GM23338 (cell line): ENCODE results near the gene LGALS16. TPM values are rescaled to one million over a fixed set of nuclear protein-coding genes. Genes with fewer than 3 reads are reported as not detected.

ENCODE experiments used
- ATAC-seq: fragments of 200-7000 bp; cut with Tn5 transposase; 3 replicates; pipeline ENCODE4 v1.9.1; 2020
- DNase-seq: peaks from one replicate; pipeline ENCODE4 v3.0.0-alpha.2; 2015; ENCODE audit warnings: low spot score
- H2AFZ ChIP-seq: fragments of 200-600 bp; sonication (generic); 2 replicates; pipeline ENCODE4 v1.8.0; 2016; ENCODE audit warnings: antibody characterized with exemption, mild to moderate bottlenecking, moderate library complexity
- H3F3A ChIP-seq: fragments of 200-600 bp; sonication (generic); replicated peaks from 2 replicates; pipeline ENCODE4 v1.8.0; 2017; ENCODE audit warnings: antibody characterized with exemption, mixed run types, low read depth
- H3K27ac ChIP-seq: fragments of 200-600 bp; sonication (generic); 2 replicates; pipeline ENCODE4 v1.6.1; 2016; ENCODE audit warnings: low read depth
- H3K27me3 ChIP-seq: fragments of 200-600 bp; sonication (generic); 2 replicates; pipeline ENCODE4 v1.8.0; 2016; ENCODE audit warnings: mild to moderate bottlenecking, mixed run types, moderate library complexity; ENCODE audit not compliant: insufficient read depth
- H3K36me3 ChIP-seq: fragments of 200-600 bp; sonication (generic); 2 replicates; pipeline ENCODE4 v1.8.0; 2016; ENCODE audit warnings: mild to moderate bottlenecking; ENCODE audit not compliant: insufficient read depth
- H3K4me1 ChIP-seq: fragments of 200-600 bp; sonication (generic); 2 replicates; pipeline ENCODE4 v1.8.0; 2016; ENCODE audit warnings: mild to moderate bottlenecking, moderate library complexity; ENCODE audit not compliant: insufficient read depth
- H3K4me2 ChIP-seq: fragments of 200-600 bp; sonication (generic); 2 replicates; pipeline ENCODE4 v1.7.1; 2017; ENCODE audit warnings: mixed run types
- H3K4me3 ChIP-seq: fragments of 200-600 bp; sonication (generic); 2 replicates; pipeline ENCODE4 v1.6.1; 2016; ENCODE audit warnings: mixed run types
- H3K79me2 ChIP-seq: fragments of 200-600 bp; sonication (generic); replicated peaks from 2 replicates; pipeline ENCODE4 v1.8.0; 2017; ENCODE audit warnings: mild to moderate bottlenecking; ENCODE audit not compliant: insufficient read depth
- H3K9me2 ChIP-seq: fragments of 200-600 bp; sonication (generic); 2 replicates; pipeline ENCODE4 v1.8.0; 2017; ENCODE audit not compliant: insufficient read depth
- H4K20me1 ChIP-seq: fragments of 200-600 bp; sonication (generic); replicated peaks from 2 replicates; pipeline ENCODE4 v1.8.0; 2017; ENCODE audit warnings: mild to moderate bottlenecking; ENCODE audit not compliant: insufficient read depth
- H3K27ac Mint-ChIP-seq: 2 replicates; pipeline ENCODE4 v1.8.0; 2020; ENCODE audit warnings: inconsistent platforms, mild to moderate bottlenecking, moderate library complexity, mixed read lengths
- H3K27me3 Mint-ChIP-seq: 3 replicates; pipeline ENCODE4 v1.8.0; 2022; ENCODE audit warnings: low read depth, mild to moderate bottlenecking, moderate library complexity, mixed read lengths, inconsistent platforms; ENCODE audit not compliant: insufficient read depth, poor library complexity
- H3K36me3 Mint-ChIP-seq: 3 replicates; pipeline ENCODE4 v1.8.0; 2021; ENCODE audit warnings: low read depth, mild to moderate bottlenecking, inconsistent platforms, moderate library complexity, mixed read lengths
- H3K4me1 Mint-ChIP-seq: 3 replicates; pipeline ENCODE4 v1.8.0; 2020; ENCODE audit warnings: mild to moderate bottlenecking, inconsistent platforms, mixed read lengths
- H3K4me3 Mint-ChIP-seq: 3 replicates; pipeline ENCODE4 v1.8.0; 2021; ENCODE audit warnings: moderate library complexity, mild to moderate bottlenecking, inconsistent platforms, mixed read lengths
- H3K9me3 Mint-ChIP-seq: 3 replicates; pipeline ENCODE4 v1.8.0; 2020; ENCODE audit warnings: moderate library complexity, mild to moderate bottlenecking, inconsistent platforms, mixed read lengths
- CREB1 ChIP-seq: fragments of 250-450 bp; sonication (Bioruptor Pico); IDR thresholded peaks from 2 replicates; pipeline ENCODE4 v1.5.0; 2020; ENCODE audit warnings: low read depth, mild to moderate bottlenecking, moderate library complexity
- EZH2 ChIP-seq: fragments of 200-600 bp; sonication (generic); IDR thresholded peaks from one replicate; pipeline ENCODE4 v1.8.0; 2017; ENCODE audit warnings: antibody characterized with exemption, mild to moderate bottlenecking, low read depth; ENCODE audit not compliant: unreplicated experiment
- EZH2phosphoT487 ChIP-seq: fragments of 200-600 bp; sonication (generic); IDR thresholded peaks from one replicate; pipeline ENCODE4 v1.8.1; 2018; ENCODE audit warnings: antibody characterized with exemption; ENCODE audit not compliant: unreplicated experiment
- JUNB ChIP-seq: IDR thresholded peaks from one replicate; pipeline ENCODE4 v1.6.1; 2016; ENCODE audit warnings: antibody characterized with exemption; ENCODE audit not compliant: unreplicated experiment
- NANOG ChIP-seq: IDR thresholded peaks from 2 replicates; pipeline ENCODE4 v1.6.1; 2016; ENCODE audit warnings: antibody characterized with exemption, borderline replicate concordance
- POLR2AphosphoS5 ChIP-seq: IDR thresholded peaks from 2 replicates; pipeline ENCODE4 v1.6.1; 2016; ENCODE audit warnings: antibody characterized with exemption, low read depth
- STAT1 ChIP-seq: IDR thresholded peaks from one replicate; pipeline ENCODE4 v1.6.1; 2016; ENCODE audit warnings: antibody characterized with exemption; ENCODE audit not compliant: unreplicated experiment
- ZNF114 ChIP-seq: fragments of 250-450 bp; sonication (Bioruptor Pico); IDR thresholded peaks from 2 replicates; pipeline ENCODE4 v1.5.0; 2020; ENCODE audit warnings: mild to moderate bottlenecking, moderate library complexity
- ZNF331 ChIP-seq: fragments of 250-450 bp; sonication (Bioruptor Pico); IDR thresholded peaks from 2 replicates; pipeline ENCODE4 v1.5.0; 2020; ENCODE audit warnings: low read depth, mild to moderate bottlenecking, moderate library complexity
- polyA plus RNA-seq: library from polyadenylated mRNA; unstranded; fragments of >200 nt; fragmentation: Nextera tagmentation; extraction: Ambion mirVana; gene quantifications from 2 replicates; pipeline ENCODE4 v1.2.1, GENCODE V29; 2016
- total RNA-seq: library from RNA; depleted of rRNA; stranded (reverse); fragments of >200 nt; shearing (Covaris generic); gene quantifications from 2 replicates; pipeline ENCODE4 v1.2.3, GENCODE V29; 2014
- TF ChIP-seq, protein P1 (sequence below): IDR thresholded peaks from 2 replicates; pipeline ENCODE4 v1.6.1; 2016; ENCODE audit warnings: antibody characterized with exemption
- TF ChIP-seq, protein P2 (sequence below): IDR thresholded peaks from one replicate; pipeline ENCODE4 v1.6.1; 2018; ENCODE audit warnings: antibody characterized with exemption; ENCODE audit not compliant: unreplicated experiment
- TF ChIP-seq, protein P3 (sequence below): fragments of 250-450 bp; sonication (Bioruptor Pico); IDR thresholded peaks from 2 replicates; pipeline ENCODE4 v1.5.0; 2020; ENCODE audit warnings: mild to moderate bottlenecking, moderate library complexity
- TF ChIP-seq, protein P4 (sequence below), 2 experiments: fragments of 200-600 bp in 1 of 2; sonication (generic) in 1 of 2; conservative IDR thresholded peaks; 2 replicates each; pipeline versions ENCODE4 v1.5.1 to v1.6.1; 2016 to 2017; ENCODE audit warnings: antibody characterized with exemption in 2 of 2, low read depth in 2 of 2, mild to moderate bottlenecking in 2 of 2, moderate library complexity in 1 of 2

Gene LGALS16
- total and polyA plus RNA-seq, 2 experiments from 2014 or later, result not detected

DNA sequence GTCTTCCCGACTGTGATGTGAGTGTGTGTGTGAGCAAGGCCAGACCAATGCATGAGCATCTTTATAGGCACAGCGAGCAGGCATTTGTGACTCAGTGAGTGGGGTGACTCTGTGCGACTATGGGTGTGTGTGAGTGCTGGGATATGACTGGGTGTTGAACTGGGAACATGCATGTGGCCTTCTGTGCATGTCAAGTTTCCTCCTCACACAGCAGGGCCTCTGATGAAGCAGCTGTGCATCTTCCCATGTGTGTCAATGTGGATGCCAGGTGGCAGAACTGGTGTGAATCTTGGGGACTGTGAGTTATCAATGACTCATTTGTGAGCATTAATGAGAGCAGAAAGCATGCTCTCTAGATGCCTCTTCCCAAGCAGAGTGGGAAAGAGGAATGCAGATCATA is 36.5 kb downstream of the LGALS16 start:
- no peak overlapping the region for H3K4me2 ChIP-seq
- no peak overlapping the region for H2AFZ ChIP-seq
- Mint-ChIP-seq H3K4me3 (no peak overlapping the region), H3K36me3 (no peaks in the 10 kb centered on the region), H3K4me1 (peaks cover 3% of the 10 kb centered on the region; the same call in 1 of the 3 replicates), H3K27ac (no peak overlapping the region), H3K27me3 (no peaks in the 10 kb centered on the region), H3K9me3 (no peaks in the 10 kb centered on the region)
- no peaks in the 10 kb centered on the region for H3K4me1 ChIP-seq
- no peaks in the 10 kb centered on the region for H3K9me2 ChIP-seq
- no peaks in the 10 kb centered on the region for H3K36me3 ChIP-seq
- no peaks in the 10 kb centered on the region for H3K27me3 ChIP-seq
- no peaks in the 10 kb centered on the region for H3K79me2 ChIP-seq
- no peak overlapping the region for H3K4me3 ChIP-seq
- no peaks in the 10 kb centered on the region for H4K20me1 ChIP-seq
- H3K27ac ChIP-seq, result no peak overlapping the region
- DNase-seq (no peak), ATAC-seq (no peak)
- TF ChIP-seq JUNB, result no peak
- no peak for TF ChIP-seq EZH2phosphoT487
- TF ChIP-seq, protein P1, sequence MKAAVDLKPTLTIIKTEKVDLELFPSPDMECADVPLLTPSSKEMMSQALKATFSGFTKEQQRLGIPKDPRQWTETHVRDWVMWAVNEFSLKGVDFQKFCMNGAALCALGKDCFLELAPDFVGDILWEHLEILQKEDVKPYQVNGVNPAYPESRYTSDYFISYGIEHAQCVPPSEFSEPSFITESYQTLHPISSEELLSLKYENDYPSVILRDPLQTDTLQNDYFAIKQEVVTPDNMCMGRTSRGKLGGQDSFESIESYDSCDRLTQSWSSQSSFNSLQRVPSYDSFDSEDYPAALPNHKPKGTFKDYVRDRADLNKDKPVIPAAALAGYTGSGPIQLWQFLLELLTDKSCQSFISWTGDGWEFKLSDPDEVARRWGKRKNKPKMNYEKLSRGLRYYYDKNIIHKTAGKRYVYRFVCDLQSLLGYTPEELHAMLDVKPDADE, result no peak
- TF ChIP-seq ZNF114 (CRISPR knock-in tag), result no peak
- TF ChIP-seq POLR2AphosphoS5, result no peak
- TF ChIP-seq, protein P2, sequence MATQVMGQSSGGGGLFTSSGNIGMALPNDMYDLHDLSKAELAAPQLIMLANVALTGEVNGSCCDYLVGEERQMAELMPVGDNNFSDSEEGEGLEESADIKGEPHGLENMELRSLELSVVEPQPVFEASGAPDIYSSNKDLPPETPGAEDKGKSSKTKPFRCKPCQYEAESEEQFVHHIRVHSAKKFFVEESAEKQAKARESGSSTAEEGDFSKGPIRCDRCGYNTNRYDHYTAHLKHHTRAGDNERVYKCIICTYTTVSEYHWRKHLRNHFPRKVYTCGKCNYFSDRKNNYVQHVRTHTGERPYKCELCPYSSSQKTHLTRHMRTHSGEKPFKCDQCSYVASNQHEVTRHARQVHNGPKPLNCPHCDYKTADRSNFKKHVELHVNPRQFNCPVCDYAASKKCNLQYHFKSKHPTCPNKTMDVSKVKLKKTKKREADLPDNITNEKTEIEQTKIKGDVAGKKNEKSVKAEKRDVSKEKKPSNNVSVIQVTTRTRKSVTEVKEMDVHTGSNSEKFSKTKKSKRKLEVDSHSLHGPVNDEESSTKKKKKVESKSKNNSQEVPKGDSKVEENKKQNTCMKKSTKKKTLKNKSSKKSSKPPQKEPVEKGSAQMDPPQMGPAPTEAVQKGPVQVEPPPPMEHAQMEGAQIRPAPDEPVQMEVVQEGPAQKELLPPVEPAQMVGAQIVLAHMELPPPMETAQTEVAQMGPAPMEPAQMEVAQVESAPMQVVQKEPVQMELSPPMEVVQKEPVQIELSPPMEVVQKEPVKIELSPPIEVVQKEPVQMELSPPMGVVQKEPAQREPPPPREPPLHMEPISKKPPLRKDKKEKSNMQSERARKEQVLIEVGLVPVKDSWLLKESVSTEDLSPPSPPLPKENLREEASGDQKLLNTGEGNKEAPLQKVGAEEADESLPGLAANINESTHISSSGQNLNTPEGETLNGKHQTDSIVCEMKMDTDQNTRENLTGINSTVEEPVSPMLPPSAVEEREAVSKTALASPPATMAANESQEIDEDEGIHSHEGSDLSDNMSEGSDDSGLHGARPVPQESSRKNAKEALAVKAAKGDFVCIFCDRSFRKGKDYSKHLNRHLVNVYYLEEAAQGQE, result no peak
- no peak for TF ChIP-seq NANOG
- TF ChIP-seq, protein P3, sequence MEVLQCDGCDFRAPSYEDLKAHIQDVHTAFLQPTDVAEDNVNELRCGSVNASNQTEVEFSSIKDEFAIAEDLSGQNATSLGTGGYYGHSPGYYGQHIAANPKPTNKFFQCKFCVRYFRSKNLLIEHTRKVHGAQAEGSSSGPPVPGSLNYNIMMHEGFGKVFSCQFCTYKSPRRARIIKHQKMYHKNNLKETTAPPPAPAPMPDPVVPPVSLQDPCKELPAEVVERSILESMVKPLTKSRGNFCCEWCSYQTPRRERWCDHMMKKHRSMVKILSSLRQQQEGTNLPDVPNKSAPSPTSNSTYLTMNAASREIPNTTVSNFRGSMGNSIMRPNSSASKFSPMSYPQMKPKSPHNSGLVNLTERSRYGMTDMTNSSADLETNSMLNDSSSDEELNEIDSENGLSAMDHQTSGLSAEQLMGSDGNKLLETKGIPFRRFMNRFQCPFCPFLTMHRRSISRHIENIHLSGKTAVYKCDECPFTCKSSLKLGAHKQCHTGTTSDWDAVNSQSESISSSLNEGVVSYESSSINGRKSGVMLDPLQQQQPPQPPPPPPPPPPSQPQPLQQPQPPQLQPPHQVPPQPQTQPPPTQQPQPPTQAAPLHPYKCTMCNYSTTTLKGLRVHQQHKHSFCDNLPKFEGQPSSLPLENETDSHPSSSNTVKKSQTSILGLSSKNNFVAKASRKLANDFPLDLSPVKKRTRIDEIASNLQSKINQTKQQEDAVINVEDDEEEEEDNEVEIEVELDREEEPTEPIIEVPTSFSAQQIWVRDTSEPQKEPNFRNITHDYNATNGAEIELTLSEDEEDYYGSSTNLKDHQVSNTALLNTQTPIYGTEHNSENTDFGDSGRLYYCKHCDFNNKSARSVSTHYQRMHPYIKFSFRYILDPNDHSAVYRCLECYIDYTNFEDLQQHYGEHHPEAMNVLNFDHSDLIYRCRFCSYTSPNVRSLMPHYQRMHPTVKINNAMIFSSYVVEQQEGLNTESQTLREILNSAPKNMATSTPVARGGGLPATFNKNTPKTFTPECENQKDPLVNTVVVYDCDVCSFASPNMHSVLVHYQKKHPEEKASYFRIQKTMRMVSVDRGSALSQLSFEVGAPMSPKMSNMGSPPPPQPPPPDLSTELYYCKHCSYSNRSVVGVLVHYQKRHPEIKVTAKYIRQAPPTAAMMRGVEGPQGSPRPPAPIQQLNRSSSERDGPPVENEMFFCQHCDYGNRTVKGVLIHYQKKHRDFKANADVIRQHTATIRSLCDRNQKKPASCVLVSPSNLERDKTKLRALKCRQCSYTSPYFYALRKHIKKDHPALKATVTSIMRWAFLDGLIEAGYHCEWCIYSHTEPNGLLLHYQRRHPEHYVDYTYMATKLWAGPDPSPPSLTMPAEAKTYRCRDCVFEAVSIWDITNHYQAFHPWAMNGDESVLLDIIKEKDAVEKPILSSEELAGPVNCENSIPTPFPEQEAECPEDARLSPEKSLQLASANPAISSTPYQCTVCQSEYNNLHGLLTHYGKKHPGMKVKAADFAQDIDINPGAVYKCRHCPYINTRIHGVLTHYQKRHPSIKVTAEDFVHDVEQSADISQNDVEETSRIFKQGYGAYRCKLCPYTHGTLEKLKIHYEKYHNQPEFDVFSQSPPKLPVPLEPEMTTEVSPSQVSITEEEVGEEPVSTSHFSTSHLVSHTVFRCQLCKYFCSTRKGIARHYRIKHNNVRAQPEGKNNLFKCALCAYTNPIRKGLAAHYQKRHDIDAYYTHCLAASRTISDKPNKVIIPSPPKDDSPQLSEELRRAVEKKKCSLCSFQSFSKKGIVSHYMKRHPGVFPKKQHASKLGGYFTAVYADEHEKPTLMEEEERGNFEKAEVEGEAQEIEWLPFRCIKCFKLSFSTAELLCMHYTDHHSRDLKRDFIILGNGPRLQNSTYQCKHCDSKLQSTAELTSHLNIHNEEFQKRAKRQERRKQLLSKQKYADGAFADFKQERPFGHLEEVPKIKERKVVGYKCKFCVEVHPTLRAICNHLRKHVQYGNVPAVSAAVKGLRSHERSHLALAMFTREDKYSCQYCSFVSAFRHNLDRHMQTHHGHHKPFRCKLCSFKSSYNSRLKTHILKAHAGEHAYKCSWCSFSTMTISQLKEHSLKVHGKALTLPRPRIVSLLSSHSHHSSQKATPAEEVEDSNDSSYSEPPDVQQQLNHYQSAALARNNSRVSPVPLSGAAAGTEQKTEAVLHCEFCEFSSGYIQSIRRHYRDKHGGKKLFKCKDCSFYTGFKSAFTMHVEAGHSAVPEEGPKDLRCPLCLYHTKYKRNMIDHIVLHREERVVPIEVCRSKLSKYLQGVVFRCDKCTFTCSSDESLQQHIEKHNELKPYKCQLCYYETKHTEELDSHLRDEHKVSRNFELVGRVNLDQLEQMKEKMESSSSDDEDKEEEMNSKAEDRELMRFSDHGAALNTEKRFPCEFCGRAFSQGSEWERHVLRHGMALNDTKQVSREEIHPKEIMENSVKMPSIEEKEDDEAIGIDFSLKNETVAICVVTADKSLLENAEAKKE, result no peak
- no peak for TF ChIP-seq EZH2
- TF ChIP-seq CREB1 (CRISPR knock-in tag), result no peak
- TF ChIP-seq, protein P4, sequence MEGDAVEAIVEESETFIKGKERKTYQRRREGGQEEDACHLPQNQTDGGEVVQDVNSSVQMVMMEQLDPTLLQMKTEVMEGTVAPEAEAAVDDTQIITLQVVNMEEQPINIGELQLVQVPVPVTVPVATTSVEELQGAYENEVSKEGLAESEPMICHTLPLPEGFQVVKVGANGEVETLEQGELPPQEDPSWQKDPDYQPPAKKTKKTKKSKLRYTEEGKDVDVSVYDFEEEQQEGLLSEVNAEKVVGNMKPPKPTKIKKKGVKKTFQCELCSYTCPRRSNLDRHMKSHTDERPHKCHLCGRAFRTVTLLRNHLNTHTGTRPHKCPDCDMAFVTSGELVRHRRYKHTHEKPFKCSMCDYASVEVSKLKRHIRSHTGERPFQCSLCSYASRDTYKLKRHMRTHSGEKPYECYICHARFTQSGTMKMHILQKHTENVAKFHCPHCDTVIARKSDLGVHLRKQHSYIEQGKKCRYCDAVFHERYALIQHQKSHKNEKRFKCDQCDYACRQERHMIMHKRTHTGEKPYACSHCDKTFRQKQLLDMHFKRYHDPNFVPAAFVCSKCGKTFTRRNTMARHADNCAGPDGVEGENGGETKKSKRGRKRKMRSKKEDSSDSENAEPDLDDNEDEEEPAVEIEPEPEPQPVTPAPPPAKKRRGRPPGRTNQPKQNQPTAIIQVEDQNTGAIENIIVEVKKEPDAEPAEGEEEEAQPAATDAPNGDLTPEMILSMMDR (conservative IDR thresholded peaks at IDR 0.05; ENCODE audit: low read depth in 2 of 2), result no peak
- TF ChIP-seq STAT1, result no peak
- no peak for TF ChIP-seq ZNF331 (CRISPR knock-in tag)
- no peaks in the 10 kb centered on the region for H3F3A ChIP-seq
